ENCODE results near the gene METAP2.

Gene METAP2

DNA sequence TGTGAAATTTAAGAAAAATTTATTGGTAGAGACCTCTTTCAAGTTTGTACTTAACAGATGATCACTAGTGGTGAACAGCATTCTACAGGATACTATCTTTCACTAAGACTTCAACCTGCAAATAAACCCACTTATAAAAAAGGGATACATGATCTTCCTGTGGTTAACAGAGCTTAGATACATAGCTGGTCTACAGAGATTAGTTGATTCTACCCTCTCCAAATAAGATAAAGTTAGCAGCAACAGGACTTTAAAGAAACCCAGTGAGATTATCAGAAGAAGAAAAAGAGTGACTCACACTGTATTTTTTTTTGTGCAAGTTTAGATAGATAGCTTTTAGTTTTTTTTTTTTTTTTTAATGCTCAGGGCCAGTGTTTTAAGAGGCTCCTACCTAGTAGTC, 42.8 kb downstream of the METAP2 start:
- Histone ChIP-seq H3K9me3 (ENCODE audit: control insufficient read depth, low read length) (no peaks in the 10 kb centered on the region), H3K14ac (ENCODE audit: low read length in 2 of 2) (no peak overlapping the region), H3K79me1 (replicated peaks; ENCODE audit: low read length, poor library complexity, severe bottlenecking) (peaks cover 2% of the 10 kb centered on the region), H3K4me3 (ENCODE audit: insufficient read depth in 1 of 2, low read depth in 1 of 2, low read length in 2 of 2) (no peak overlapping the region), H2BK5ac (ENCODE audit: low read depth, low read length, poor library complexity, severe bottlenecking) (no peak overlapping the region), H3K18ac (ENCODE audit: low read depth in 1 of 2, low read length in 2 of 2) (no peak overlapping the region), H3K4me1 (ENCODE audit: control insufficient read depth, insufficient read depth, low read depth, low read length) (no peaks in the 10 kb centered on the region), H3K9ac (ENCODE audit: low read length) (no peak overlapping the region), H2BK15ac (ENCODE audit: low read depth, poor library complexity, severe bottlenecking) (no peak overlapping the region), H3K4ac (ENCODE audit: low read depth in 1 of 2, low read length in 2 of 2) (no peak overlapping the region), H3K27me3 (ENCODE audit: control insufficient read depth in 1 of 2, insufficient read depth in 1 of 2, low read length in 2 of 2) (no peaks in the 10 kb centered on the region), H4K91ac (ENCODE audit: low read length) (no peak overlapping the region), H2AK5ac (ENCODE audit: low read length, severe bottlenecking) (no peak overlapping the region), H2BK12ac (ENCODE audit: low read length in 2 of 2) (no peak overlapping the region), H3K23ac (ENCODE audit: low read length in 2 of 2) (no peak overlapping the region), H3K4me2 (ENCODE audit: low read length, poor library complexity, severe bottlenecking) (no peak overlapping the region), H3K36me3 (ENCODE audit: control insufficient read depth in 1 of 2, insufficient read depth in 2 of 2, low read depth in 1 of 2, low read length in 2 of 2) (peaks cover 11 to 45% of the 10 kb centered on the region in 2 experiments), H2BK120ac (ENCODE audit: low read depth, low read length) (no peak overlapping the region), H3K27ac (ENCODE audit: low read length, poor library complexity, severe bottlenecking) (no peak overlapping the region), H4K8ac (ENCODE audit: low read length) (no peak overlapping the region), H2AFZ (ENCODE audit: low read depth, low read length) (no peak overlapping the region)
- DNase-seq = no peak

GRCh38 chr12:95517246-95517645, 43.3 kb downstream of the METAP2 start:
- no peak overlapping the region for H3K9ac ChIP-seq (ENCODE audit: low read length)

DNA sequence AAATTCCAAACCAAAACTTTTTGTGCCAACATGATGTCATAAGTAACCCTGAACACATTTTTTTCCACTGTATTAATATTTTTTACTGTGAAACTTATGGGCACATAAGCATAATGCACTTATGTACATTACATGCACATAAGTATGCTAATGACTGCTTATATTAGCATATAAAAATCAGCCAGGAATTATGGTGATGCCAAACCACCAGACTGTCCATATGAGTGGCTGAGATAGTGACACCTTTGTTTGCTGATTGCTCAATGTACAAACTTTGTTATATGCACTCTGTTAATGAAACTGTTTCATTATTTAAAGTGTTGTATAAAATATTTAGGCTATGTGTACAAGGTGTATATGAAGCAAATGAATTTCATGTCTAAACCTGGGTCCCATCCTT, 45.0 kb downstream of the METAP2 start:
- no peaks in the 10 kb centered on the region for H3K27me3 ChIP-seq (ENCODE audit: control insufficient read depth in 1 of 2, insufficient read depth in 1 of 2, low read length in 2 of 2)
- H3K79me1 ChIP-seq (replicated peaks; ENCODE audit: low read length, poor library complexity, severe bottlenecking) = no peaks in the 10 kb centered on the region
- no peak overlapping the region for H3K4me3 ChIP-seq (ENCODE audit: insufficient read depth in 1 of 2, low read depth in 1 of 2, low read length in 2 of 2)
- DNase-seq = no peak
- no peak overlapping the region for H3K14ac ChIP-seq (ENCODE audit: low read length in 2 of 2)
- no peak overlapping the region for H2BK15ac ChIP-seq (ENCODE audit: low read depth, poor library complexity, severe bottlenecking)
- no peak overlapping the region for H2BK5ac ChIP-seq (ENCODE audit: low read depth, low read length, poor library complexity, severe bottlenecking)
- no peak overlapping the region for H3K4ac ChIP-seq (ENCODE audit: low read depth in 1 of 2, low read length in 2 of 2)
- no peak overlapping the region for H4K91ac ChIP-seq (ENCODE audit: low read length)
- H2BK120ac ChIP-seq (ENCODE audit: low read depth, low read length) = no peak overlapping the region
- no peak overlapping the region for H3K9ac ChIP-seq (ENCODE audit: low read length)
- no peak overlapping the region for H2BK12ac ChIP-seq (ENCODE audit: low read length in 2 of 2)
- no peaks in the 10 kb centered on the region for H3K4me1 ChIP-seq (ENCODE audit: control insufficient read depth, insufficient read depth, low read depth, low read length)
- peaks cover 4 to 23% of the 10 kb centered on the region in 2 experiments for H3K36me3 ChIP-seq (ENCODE audit: control insufficient read depth in 1 of 2, insufficient read depth in 2 of 2, low read depth in 1 of 2, low read length in 2 of 2)
- no peak overlapping the region for H3K4me2 ChIP-seq (ENCODE audit: low read length, poor library complexity, severe bottlenecking)
- H3K27ac ChIP-seq (ENCODE audit: low read length, poor library complexity, severe bottlenecking) = no peak overlapping the region
- no peak overlapping the region for H3K18ac ChIP-seq (ENCODE audit: low read depth in 1 of 2, low read length in 2 of 2)
- no peak overlapping the region for H3K23ac ChIP-seq (ENCODE audit: low read length in 2 of 2)
- no peak overlapping the region for H2AK5ac ChIP-seq (ENCODE audit: low read length, severe bottlenecking)
- no peak overlapping the region for H2AFZ ChIP-seq (ENCODE audit: low read depth, low read length)
- H4K8ac ChIP-seq (ENCODE audit: low read length) = no peak overlapping the region
- no peaks in the 10 kb centered on the region for H3K9me3 ChIP-seq (ENCODE audit: control insufficient read depth, low read length)

More at GRCh38 chr12:95517246-95517645, 43.3 kb downstream of the METAP2 start:
- DNase-seq = no peak
- Histone ChIP-seq H2BK120ac (ENCODE audit: low read depth, low read length) (no peak overlapping the region), H3K4me2 (ENCODE audit: low read length, poor library complexity, severe bottlenecking) (no peak overlapping the region), H2AK5ac (ENCODE audit: low read length, severe bottlenecking) (no peak overlapping the region), H3K36me3 (ENCODE audit: control insufficient read depth in 1 of 2, insufficient read depth in 2 of 2, low read depth in 1 of 2, low read length in 2 of 2) (peaks cover 10 to 40% of the 10 kb centered on the region in 2 experiments), H2BK15ac (ENCODE audit: low read depth, poor library complexity, severe bottlenecking) (no peak overlapping the region), H3K79me1 (replicated peaks; ENCODE audit: low read length, poor library complexity, severe bottlenecking) (peaks cover 2% of the 10 kb centered on the region), H3K4me1 (ENCODE audit: control insufficient read depth, insufficient read depth, low read depth, low read length) (no peaks in the 10 kb centered on the region), H3K4ac (ENCODE audit: low read depth in 1 of 2, low read length in 2 of 2) (no peak overlapping the region), H3K14ac (ENCODE audit: low read length in 2 of 2) (no peak overlapping the region), H3K18ac (ENCODE audit: low read depth in 1 of 2, low read length in 2 of 2) (no peak overlapping the region), H2AFZ (ENCODE audit: low read depth, low read length) (no peak overlapping the region), H3K27me3 (ENCODE audit: control insufficient read depth in 1 of 2, insufficient read depth in 1 of 2, low read length in 2 of 2) (no peaks in the 10 kb centered on the region), H2BK12ac (ENCODE audit: low read length in 2 of 2) (no peak overlapping the region), H4K91ac (ENCODE audit: low read length) (no peak overlapping the region), H3K23ac (ENCODE audit: low read length in 2 of 2) (no peak overlapping the region), H4K8ac (ENCODE audit: low read length) (no peak overlapping the region), H3K27ac (ENCODE audit: low read length, poor library complexity, severe bottlenecking) (no peak overlapping the region), H2BK5ac (ENCODE audit: low read depth, low read length, poor library complexity, severe bottlenecking) (no peak overlapping the region), H3K9me3 (ENCODE audit: control insufficient read depth, low read length) (no peaks in the 10 kb centered on the region), H3K4me3 (ENCODE audit: insufficient read depth in 1 of 2, low read depth in 1 of 2, low read length in 2 of 2) (no peak overlapping the region)

GRCh38 chr12:95520816-95521215, 46.9 kb downstream of the METAP2 start:
- no peak overlapping the region for H2AK5ac ChIP-seq (ENCODE audit: low read length, severe bottlenecking)
- no peak for DNase-seq
- H3K4me1 ChIP-seq (ENCODE audit: control insufficient read depth, insufficient read depth, low read depth, low read length) = no peaks in the 10 kb centered on the region
- no peak overlapping the region for H2BK15ac ChIP-seq (ENCODE audit: low read depth, poor library complexity, severe bottlenecking)
- H3K36me3 ChIP-seq (ENCODE audit: control insufficient read depth in 1 of 2, insufficient read depth in 2 of 2, low read depth in 1 of 2, low read length in 2 of 2) = peaks cover 0 to 5% of the 10 kb centered on the region in 2 experiments
- no peak overlapping the region for H3K23ac ChIP-seq (ENCODE audit: low read length in 2 of 2)
- H4K91ac ChIP-seq (ENCODE audit: low read length) = no peak overlapping the region
- H3K9me3 ChIP-seq (ENCODE audit: control insufficient read depth, low read length) = no peaks in the 10 kb centered on the region
- no peak overlapping the region for H4K8ac ChIP-seq (ENCODE audit: low read length)
- H2AFZ ChIP-seq (ENCODE audit: low read depth, low read length) = no peak overlapping the region
- H3K9ac ChIP-seq (ENCODE audit: low read length) = no peak overlapping the region
- no peak overlapping the region for H3K4me2 ChIP-seq (ENCODE audit: low read length, poor library complexity, severe bottlenecking)
- H3K79me1 ChIP-seq (replicated peaks; ENCODE audit: low read length, poor library complexity, severe bottlenecking) = no peaks in the 10 kb centered on the region
- H3K4ac ChIP-seq (ENCODE audit: low read depth in 1 of 2, low read length in 2 of 2) = no peak overlapping the region
- no peak overlapping the region for H3K18ac ChIP-seq (ENCODE audit: low read depth in 1 of 2, low read length in 2 of 2)
- H3K14ac ChIP-seq (ENCODE audit: low read length in 2 of 2) = no peak overlapping the region
- no peak overlapping the region for H2BK12ac ChIP-seq (ENCODE audit: low read length in 2 of 2)
- 96% methylated on average over 6 of the region's 6 CpGs for WGBS
- no peaks in the 10 kb centered on the region for H3K27me3 ChIP-seq (ENCODE audit: control insufficient read depth in 1 of 2, insufficient read depth in 1 of 2, low read length in 2 of 2)
- H2BK5ac ChIP-seq (ENCODE audit: low read depth, low read length, poor library complexity, severe bottlenecking) = no peak overlapping the region
- H3K27ac ChIP-seq (ENCODE audit: low read length, poor library complexity, severe bottlenecking) = no peak overlapping the region
- H2BK120ac ChIP-seq (ENCODE audit: low read depth, low read length) = no peak overlapping the region
- H3K4me3 ChIP-seq (ENCODE audit: insufficient read depth in 1 of 2, low read depth in 1 of 2, low read length in 2 of 2) = no peak overlapping the region
